HG03175 (cell line): ENCODE measurements around the gene BSPRY.
"Not testable (repeated sequence)": the region's sequence is repeated elsewhere in the genome, so short reads cannot be mapped to it uniquely, and the experiment has no call there.

Experiments
- ATAC-seq: cut with Tn5 transposase; IDR thresholded peaks from one replicate; pipeline ENCODE4 v1.9.1; 2021; ENCODE audit warnings: mild to moderate bottlenecking, moderate library complexity; ENCODE audit not compliant: unreplicated experiment

The BSPRY gene

GRCh38 chr9:113368982-113369854, 19.9 kb downstream of the BSPRY start:
- no peak for ATAC-seq

DNA sequence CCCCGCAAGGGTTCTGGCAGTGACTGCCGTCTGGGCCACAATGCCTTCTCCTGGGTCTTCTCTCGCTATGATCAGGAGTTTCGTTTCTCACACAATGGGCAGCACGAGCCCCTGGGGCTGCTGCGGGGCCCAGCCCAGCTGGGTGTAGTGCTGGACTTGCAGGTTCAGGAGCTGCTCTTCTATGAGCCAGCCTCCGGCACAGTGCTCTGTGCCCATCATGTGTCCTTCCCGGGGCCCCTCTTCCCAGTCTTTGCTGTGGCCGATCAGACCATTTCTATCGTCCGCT, 20.5 kb downstream of the BSPRY start:
- ATAC-seq = no peak

GRCh38 chr9:113370806-113371325, 21.5 kb downstream of the BSPRY start:
- ATAC-seq = no peak

DNA sequence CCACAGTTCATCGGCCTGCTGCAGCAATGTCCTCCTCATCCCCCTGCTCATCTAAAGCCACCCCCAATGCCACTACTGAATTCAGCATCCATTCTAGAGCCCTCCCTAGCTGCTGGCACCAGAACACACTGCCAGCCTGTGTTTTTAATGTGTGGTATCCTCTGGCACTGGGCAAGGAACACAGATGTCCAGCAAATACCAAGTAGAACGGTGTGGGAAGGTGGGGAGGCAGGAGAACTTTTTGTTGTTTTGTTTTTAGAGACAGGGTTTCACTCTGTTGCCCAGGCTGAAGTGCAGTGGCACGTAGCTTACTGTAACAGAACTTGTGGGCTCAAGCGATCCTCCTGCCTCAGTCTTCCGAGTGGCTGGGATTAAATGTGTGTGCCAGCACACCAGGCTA, 22.7 kb downstream of the BSPRY start:
- no peak for ATAC-seq

GRCh38 chr9:113373256-113373655, 23.9 kb downstream of the BSPRY start:
- ATAC-seq = no peak

DNA sequence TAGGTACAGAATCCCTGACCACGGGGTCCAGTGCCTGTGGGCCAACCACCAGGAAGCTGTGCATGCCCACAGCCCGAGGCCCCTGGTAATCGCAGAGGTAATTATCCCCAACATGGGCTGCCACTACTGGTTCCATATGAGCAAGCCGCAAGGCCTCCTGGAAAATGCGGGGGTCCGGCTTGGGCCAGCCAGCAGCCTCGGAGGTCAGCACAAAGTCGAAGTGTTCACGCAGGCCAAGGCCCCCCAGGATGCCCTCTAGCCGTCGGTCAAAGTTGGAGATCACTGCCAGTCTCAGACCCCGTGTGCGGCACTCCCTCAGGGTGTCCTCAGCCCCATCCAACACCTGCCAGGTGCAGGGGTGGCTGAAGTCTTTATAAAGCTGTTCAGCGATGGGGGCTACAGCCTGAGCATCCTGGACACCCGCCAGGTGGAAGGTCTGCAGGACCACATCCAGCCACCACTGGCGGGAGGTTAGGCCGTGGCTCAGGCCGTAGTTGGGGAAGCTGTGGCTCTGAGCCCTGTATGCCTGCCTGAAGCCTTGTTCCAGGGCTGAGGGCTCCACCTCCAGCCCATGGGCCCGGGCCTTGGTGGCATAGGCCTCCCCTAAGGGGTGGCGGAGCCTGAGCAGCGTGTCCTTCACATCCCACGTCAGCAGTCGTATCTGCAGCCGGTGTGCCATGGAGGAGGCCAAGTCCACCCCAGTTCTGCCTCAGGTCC, 24.5 kb downstream of the BSPRY start:
- ATAC-seq = no peak

DNA sequence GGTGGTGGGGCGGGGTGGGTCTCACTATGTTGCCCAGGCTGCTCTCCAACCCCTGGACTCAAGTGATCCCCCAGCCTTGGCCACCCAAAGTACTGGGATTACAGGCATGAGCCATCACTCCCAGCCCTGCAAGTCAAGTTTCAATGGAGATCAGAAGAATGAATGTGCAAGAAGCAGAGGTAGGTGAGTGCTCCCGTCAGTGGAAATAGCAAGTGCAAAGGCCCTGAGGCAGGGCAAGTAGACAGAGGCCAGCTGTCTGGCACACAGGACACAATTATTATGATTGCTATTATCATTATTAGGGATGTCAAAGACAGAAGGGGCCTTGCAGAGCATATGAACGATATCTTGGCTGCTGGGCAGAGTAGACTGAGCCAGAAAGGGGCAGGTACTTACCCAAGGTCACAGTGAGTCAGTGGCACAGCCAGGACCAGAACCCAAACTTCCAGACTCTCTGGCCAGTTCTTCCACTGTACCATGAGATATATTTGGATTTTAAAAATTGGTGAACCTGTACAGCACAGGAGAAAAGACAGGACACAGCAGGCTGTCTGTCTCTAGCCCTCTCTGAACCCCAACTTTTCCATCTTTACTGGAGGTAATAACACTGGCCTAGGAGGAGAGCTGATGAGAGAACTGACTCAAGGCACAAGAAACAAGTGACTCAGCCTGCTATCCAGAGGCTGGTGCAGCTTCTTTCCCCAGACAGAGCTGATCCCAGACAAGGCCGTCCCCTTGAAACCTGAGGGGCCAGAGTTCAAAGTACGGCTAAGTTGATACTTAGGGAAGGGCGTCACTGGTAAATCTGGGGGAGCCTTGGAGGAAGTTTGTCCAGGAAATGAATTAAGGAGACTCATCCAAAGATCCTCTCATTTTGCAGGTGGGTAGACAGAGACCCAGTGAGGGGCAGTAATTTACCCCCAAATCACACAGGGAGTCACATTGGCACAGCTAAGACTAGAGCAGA, 26.0 kb downstream of the BSPRY start:
- no peak for ATAC-seq

DNA sequence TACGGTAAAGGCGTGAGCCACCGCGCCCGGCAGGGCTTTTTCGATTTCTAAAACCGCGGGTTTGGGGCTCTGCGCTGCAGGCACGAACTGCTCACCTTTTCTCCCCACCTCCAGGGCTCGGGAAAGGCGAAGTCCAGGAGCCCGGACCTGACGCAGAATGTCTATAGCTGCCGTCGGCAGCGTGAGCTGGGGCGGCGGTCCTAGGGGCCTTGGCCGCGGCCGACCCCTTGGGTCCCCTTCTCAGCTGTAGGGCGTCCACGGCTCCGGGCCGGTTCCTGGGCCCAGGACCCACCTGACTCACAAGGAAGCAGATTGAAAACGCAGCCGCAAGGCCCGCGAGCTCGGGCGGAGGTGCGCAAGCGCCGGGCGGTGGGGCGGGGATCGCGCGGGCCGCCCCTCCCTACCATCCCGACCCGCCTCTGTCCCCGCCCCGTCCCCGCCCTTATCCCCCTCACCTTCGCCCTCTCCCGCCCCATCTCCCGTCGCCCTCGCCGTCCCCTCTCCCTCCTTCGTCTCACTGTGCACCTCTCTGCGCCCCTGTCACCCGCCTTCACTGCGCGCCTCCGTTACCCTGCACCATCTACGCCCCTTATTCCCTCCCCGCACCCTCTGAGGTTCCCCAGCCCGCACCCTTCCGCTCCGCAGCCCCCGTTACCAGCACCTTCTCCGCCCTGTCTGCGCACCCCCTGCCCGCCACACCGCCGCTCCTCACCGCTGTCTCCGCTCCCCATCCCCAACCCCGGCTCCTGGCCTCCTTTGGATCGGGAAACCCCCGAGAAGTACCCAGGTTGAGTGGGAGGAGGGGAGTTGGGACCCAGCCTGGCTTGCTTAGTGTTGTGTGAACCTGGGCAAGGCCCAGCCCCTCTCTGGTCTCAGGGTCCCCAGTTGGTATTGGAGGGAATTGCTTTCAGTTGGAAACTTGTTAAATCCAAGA, 27.6 kb downstream of the BSPRY start, which contains the start of gene HDHD3:
TSS of gene HDHD3 (minus strand) at position 353 of the 934 bp plus-strand sequence. CDS start 2,632 bp downstream, outside the sequence.
- peak; percentile 86 for ATAC-seq

DNA sequence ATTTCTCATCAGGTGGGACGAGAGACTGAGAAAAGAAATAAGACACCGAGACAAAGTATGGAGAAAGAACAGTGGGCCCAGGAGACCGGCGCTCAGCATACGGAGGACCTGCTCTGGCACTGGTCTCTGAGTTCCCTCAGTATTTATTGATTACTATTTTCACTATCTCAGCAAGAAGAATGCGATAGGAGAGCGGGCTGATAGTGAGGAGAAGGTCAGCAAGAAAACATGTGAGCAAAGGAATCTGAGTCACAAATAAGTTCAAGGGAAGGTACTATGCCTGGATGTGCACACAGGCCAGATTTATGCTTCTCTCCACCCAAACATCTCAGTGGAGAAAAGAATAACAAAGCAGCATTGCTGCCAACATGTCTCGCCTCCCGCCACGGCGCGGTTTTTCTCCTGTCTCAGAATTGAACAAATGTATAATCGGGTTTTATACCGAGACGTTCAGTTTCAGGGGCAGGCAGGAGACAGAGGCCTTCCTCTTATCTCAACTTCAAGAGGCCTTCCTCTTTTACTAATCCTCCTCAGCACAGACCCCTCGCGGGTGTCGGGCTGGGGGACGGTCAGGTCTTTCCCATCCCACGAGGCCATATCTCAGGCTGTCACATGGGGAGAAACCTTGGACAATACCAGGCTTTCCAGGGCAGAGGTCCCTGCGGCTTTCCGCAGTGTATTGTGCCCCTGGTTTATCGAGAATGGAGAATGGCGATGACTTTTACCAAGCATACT, 29.9 kb downstream of the BSPRY start:
- not testable (repeated sequence) for ATAC-seq

DNA sequence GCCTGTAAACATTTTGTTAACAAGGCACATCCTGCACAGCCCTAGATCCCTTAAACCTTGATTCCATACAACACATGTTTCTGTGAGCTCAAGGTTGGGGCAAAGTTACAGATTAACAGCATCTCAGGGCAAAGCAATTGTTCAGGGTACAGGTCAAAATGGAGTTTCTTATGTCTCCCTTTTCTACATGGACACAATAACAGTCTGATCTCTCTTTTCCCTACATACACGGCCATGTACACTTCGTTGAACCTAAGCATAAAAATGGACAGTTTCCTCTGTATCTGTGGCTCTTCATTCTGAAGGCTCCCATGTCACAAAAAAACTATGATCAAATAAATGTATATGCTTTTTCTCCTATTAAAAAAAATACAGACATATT, 30.5 kb downstream of the BSPRY start:
- not testable (repeated sequence) for ATAC-seq

- peak; percentile 61 for ATAC-seq
Measured at GRCh38 chr9:113380869-113381378, 31.6 kb downstream of the BSPRY start.

DNA sequence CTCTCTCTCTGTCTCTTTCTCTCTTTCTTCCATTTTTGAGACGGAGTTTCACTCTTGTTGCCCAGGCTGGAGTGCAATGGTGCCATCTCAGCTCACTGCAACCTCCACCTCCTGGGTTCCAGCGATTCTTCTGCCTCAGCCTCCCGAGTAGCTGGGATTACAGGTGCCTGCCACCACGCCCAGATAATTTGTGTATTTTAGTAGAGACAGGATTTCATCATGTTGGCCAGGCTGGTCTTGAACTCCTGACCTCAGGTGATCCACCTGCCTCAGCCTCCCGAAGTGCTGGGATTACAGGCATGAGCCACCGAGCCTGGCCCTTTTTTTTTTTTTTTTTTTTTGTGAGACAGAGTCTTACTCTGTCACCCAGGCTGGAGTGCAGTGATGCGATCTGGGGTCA, 32.1 kb downstream of the BSPRY start:
- not testable (repeated sequence) for ATAC-seq

DNA sequence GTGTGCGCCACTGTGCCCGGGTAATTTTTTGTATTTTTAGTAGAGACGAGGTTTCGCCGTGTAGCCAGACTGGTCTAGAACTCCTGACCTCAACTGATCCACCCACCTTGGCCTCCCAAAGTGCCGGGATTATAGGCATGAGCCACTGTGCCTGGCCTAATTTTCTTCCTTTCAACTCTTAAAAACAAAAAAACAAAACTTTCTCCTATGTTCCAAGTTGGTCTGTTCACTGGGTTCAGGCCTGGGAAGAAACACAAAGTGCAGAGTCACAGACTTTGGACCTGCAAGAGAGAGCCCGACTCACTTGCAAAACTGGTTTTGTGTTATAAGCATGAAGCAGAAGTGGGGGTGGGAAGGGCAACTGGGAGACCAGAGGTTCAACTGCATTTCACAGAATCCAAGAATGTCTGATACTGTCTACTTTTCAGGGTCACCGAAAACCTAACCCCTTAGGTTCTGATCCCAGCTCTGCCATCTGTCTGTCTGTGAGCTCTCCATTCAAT, 32.6 kb downstream of the BSPRY start:
- no peak for ATAC-seq

- ATAC-seq = no peak
Measured at GRCh38 chr9:113386571-113387393, 37.4 kb downstream of the BSPRY start.

DNA sequence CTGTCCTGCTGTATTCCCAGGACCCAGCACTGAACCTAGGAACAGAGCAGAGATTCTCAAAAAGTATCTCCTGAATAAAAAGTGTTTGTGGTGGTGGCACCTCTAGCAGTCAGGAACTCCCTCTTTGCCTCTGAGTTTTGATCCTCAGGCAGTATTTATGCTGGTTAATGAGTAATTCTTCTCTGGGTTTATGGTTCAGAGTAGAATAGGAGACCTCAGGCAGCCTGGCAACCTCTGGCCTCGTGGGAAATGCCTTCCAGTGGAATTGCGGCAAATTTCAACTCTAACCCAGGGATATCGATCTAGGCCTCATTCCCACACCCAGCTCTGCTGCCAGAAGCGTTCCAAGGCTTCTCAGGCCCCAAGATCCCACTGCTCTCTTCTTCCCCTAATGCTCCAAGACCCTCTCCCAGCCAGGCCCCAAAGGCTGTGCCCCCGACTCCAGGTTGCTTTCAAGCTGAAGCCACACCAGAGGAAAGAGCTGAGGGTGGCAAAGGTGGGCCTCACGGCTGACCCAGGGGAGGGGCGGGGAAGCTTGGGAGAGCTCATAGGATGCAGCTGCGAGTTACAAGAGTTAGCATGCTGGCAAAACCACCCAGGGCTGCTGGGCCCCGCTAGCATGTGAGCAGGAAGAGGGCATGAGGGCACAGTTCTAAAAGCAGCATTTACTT, 38.4 kb downstream of the BSPRY start:
- no peak for ATAC-seq

- no peak for ATAC-seq
Measured at GRCh38 chr9:113388833-113389232, 39.5 kb downstream of the BSPRY start.

GRCh38 chr9:113389451-113389850, 40.1 kb downstream of the BSPRY start:
- no peak for ATAC-seq
